HG02981 (cell line): ENCODE data around the gene HADHA.

Source experiments
- ATAC-seq: cut with Tn5 transposase; IDR thresholded peaks from one replicate; pipeline ENCODE4 v1.9.1; 2021; ENCODE audit warnings: mild to moderate bottlenecking, moderate library complexity; ENCODE audit not compliant: unreplicated experiment

HADHA gene

GRCh38 chr2:26245810-26246209 lies 1.4 kb upstream of the HADHA start:
- ATAC-seq: peak; percentile 53

GRCh38 chr2:26245231-26245732 lies 850 bp upstream of the HADHA start:
- ATAC-seq: peak; percentile 23

- no peak for ATAC-seq
These were observed 743 bp downstream of the HADHA start for GRCh38 chr2:26243470-26244308.

- no peak for ATAC-seq
These were observed 2.5 kb downstream of the HADHA start for GRCh38 chr2:26241928-26242436.

- ATAC-seq: no peak
These were observed 6.0 kb downstream of the HADHA start for GRCh38 chr2:26238311-26238958.

- ATAC-seq: no peak
These were observed 6.6 kb downstream of the HADHA start for GRCh38 chr2:26237868-26238267.

- ATAC-seq: no peak
These were observed 9.3 kb downstream of the HADHA start for GRCh38 chr2:26235089-26235488.

GRCh38 chr2:26230806-26231205 lies 13.6 kb downstream of the HADHA start:
- no peak for ATAC-seq

- ATAC-seq: no peak
These were observed 14.8 kb downstream of the HADHA start for GRCh38 chr2:26229595-26229994.

- ATAC-seq: no peak
These were observed 20.3 kb downstream of the HADHA start for GRCh38 chr2:26224095-26224494.

- ATAC-seq: no peak
These were observed 21.4 kb downstream of the HADHA start for GRCh38 chr2:26223018-26223417.

GRCh38 chr2:26217720-26218119 lies 26.7 kb downstream of the HADHA start:
- ATAC-seq: no peak

- ATAC-seq: no peak
These were observed 27.8 kb downstream of the HADHA start for GRCh38 chr2:26216587-26216986.

GRCh38 chr2:26215833-26216232 lies 28.6 kb downstream of the HADHA start:
- no peak for ATAC-seq

- ATAC-seq: no peak
These were observed 29.7 kb downstream of the HADHA start for GRCh38 chr2:26214759-26215158.

GRCh38 chr2:26212011-26212410 lies 32.4 kb downstream of the HADHA start:
- ATAC-seq: no peak

GRCh38 chr2:26203906-26204305 lies 40.5 kb downstream of the HADHA start:
- ATAC-seq: no peak

- no peak for ATAC-seq
These were observed 41.4 kb downstream of the HADHA start for GRCh38 chr2:26202981-26203490.

GRCh38 chr2:26197516-26197915 lies 46.9 kb downstream of the HADHA start:
- ATAC-seq: no peak

GRCh38 chr2:26196683-26197418 lies 47.6 kb downstream of the HADHA start:
- no peak for ATAC-seq
